Hematopoietic multipotent progenitor cell treated with erythropoietin and hydrocortisone succinate and interleukin-3 and kit ligand, for 4 days (in vitro differentiated cells): ENCODE measurements around the gene HINT3.
A peak's percentile ranks its signal among the peaks of the same experiment; 100 is the strongest.
"Not testable (repeated sequence)": the region's sequence is repeated elsewhere in the genome, so short reads cannot be mapped to it uniquely, and the experiment has no call there.

Experiments
- DNase-seq: peaks from one replicate; pipeline ENCODE4 v3.0.0-alpha.2; 2015

HINT3 gene

GRCh38 chr6:125940247-125941041 lies 16.1 kb upstream of the HINT3 start:
- no peak for DNase-seq

DNA sequence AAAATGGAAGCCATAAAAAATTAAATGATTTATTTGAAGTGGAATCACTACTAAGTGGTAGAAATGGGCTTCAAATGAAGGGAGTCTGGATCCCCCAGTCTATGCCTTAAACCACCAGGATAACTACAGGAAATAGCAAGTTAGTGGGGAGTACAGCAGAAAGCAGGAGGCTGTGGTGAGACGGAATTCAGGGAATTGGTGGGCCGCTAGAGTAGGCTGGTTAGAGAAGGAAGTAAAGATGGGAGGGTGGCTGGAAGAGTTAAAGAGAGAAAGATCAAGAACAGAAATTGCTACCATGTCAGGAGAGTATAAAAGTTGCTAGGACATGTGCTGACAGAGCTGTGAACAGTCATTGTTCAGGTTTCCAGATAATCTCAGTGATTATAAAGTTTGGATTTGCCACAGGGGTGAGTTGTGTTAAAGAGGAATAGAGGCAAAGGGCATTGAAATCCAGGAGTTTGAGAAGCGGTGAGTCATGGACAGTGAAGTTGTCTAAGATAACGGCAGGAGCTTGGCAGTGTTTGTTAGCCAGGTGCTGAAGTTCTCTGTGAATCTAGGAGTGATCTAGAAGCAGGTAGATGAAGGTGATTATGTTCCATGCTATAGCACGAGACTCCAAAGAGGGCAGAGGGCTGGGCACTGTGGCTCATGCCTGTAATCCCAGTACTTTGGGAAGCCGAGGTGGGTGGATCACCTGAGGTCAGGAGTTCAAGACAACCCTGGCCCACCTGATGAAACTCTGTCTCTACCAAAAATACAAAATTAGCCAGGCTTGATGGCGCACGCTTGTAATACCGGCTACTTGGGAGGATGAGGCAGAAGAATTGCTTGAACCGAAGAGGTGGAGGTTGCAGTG lies 13.7 kb upstream of the HINT3 start:
- no peak for DNase-seq

GRCh38 chr6:125943528-125944433 lies 12.8 kb upstream of the HINT3 start:
- DNase-seq = peak; percentile 28

DNA sequence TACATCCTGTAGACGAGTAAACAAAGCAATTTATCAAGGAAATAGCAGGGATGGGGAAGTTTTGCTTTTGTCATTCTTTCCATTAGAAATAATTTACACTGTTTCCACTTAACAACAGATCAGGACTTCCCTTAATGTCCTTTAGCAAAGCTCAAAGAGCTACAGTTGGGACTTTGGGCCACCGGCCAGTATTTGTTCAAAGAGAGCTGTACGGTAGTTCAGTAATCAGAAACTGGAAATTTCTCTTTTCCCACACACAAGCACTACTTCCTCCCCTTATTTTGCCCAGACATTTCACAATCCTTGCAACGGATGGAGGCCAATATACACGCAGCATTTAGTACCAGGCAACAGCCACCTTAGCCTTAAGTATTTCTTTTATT lies 12.1 kb upstream of the HINT3 start:
- peak; percentile 59 for DNase-seq

GRCh38 chr6:125944896-125945295 lies 11.7 kb upstream of the HINT3 start:
- no peak for DNase-seq

DNA sequence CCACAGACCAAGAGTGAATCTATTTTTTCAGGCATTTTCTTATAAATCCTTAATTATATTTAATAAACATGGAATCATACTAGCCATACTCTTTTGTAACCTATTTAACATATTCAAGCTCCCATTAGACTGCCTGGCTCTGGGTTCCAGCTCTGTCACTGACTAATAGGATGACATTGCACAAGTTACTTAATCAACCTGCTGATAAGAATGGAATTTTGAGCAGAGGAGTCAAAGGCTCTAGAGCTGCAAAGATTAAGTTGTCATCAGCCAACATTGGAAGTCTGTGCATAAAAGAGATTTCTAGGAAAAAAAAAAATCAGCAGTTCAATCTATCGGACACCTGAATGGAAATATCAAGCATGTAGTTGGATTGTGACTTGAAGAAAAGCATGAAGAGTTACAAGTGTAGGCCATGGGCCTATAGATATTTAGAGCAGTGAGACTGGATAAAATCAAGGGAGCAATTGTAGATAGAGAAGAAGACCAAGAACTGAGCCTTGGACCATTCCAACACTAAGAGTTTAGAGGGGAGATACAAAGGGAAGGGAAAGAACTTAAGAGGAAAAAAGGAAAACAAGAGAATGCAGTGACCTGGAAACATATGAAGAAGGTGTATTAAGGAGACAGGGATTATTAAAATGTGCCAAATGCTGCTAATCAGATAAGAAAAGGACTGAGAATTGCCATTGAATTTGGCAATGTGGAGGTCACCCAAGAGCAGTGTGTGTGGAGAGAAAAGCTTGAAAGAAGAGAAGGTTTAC lies 11.0 kb upstream of the HINT3 start:
- DNase-seq = peak; percentile 58

GRCh38 chr6:125947615-125948014 lies 9.0 kb upstream of the HINT3 start:
- no peak for DNase-seq

GRCh38 chr6:125948455-125948854 lies 8.1 kb upstream of the HINT3 start:
- no peak for DNase-seq

DNA sequence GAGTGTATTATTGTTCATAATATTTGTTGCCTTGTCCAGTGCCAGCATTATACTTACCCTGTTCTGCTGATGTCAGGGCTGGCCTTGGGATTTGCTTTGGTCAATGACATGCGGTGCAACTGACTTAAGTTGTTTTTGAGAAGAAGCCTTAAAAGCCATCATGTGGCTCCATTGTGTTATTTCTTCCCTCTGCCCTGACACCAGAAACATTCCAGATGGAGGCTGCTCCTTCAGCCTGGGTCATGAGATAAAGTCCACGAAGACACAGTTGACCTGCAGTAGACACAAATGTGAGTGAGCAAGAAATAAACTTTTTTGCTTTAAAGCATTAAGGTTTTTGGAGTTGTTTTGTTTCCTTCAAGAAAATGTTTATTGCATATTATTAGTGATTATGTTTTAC lies 7.5 kb upstream of the HINT3 start:
- no peak for DNase-seq

- DNase-seq = peak; percentile 25
These were observed 6.3 kb upstream of the HINT3 start for GRCh38 chr6:125950293-125950692.

GRCh38 chr6:125950716-125951115 lies 5.9 kb upstream of the HINT3 start:
- DNase-seq = not testable (repeated sequence)

- no peak for DNase-seq
These were observed 5.2 kb upstream of the HINT3 start for GRCh38 chr6:125951323-125951722.

GRCh38 chr6:125952764-125953501 lies 3.6 kb upstream of the HINT3 start:
- DNase-seq = peak; percentile 83

DNA sequence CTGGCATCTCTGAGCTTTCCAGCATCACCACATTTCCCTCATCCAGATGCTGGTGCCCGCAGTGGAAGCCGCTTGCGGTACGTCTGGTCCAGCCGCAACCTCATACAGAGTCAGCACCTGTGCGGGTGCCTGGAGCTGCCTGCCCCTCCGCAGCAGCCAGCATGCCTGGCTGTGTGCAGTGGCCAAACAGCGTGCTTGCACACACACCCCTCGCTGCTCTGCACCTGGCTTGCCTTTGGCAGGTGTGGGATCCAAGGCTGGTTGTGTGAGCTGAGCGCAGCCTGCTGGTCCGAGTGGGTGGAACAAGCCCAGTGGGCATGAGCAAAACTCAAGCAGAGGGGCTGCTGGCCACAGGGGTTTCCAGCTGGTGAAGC lies 3.1 kb upstream of the HINT3 start:
- peak; percentile 25 for DNase-seq

DNA sequence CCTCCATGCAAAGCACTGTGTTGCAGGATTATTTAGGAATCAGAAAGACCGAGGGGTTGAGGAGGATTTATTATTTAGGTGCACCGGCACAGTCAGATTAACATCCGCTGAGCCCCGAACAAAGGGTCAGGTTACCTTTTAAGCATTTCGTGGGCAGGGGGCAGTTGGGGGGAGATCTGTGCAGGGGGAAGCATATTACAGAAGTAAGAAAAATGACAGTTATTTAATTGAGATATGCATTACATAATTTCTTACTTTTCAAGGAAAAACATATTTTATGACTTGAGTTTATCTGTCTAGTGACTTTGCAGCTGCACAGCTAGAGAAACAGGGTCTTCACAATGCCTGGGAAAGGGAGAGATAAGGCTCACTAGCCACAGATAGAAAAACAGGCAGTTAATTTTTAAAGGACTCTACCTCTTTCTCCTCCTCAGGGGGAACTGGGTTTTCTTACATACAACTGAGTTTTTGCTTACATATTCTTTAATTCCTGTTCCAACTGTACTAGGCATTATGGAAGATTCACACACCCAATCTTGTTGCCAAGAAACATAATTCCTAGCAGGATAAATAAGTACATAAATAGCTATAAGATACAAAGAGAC lies 1.7 kb upstream of the HINT3 start:
- peak; percentile 64 for DNase-seq

- no peak for DNase-seq
These were observed 597 bp upstream of the HINT3 start for GRCh38 chr6:125955973-125956372.

- DNase-seq = no peak
These were observed 772 bp downstream of the HINT3 start for GRCh38 chr6:125957391-125957693.

GRCh38 chr6:125957845-125958244 lies 1.3 kb downstream of the HINT3 start:
- DNase-seq = peak; percentile 79

- DNase-seq = no peak
These were observed 2.5 kb downstream of the HINT3 start for GRCh38 chr6:125959041-125959440.

DNA sequence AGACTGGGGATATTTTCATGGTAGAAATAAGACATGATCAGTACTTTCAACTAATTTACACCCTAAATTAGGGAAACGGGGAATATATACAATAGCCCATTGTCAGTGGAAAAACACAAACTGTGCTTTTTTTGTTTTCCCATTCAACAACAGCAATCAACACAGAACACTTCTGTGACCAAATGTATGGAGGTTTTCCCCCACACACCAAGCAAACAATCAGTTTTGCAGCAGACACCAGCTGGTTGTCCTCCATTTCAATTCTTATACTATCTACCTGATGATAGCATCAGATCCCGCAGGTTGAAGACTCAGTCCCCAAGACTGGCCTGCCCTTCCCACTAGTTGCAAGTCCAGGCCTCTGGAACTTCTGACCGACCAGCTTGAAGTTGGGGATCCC lies 4.5 kb downstream of the HINT3 start:
- no peak for DNase-seq

GRCh38 chr6:125962900-125963497 lies 6.4 kb downstream of the HINT3 start:
- no peak for DNase-seq
